GM12878 (cell line): ENCODE data around the gene SHMT1. TPM values are rescaled to one million over a fixed set of nuclear protein-coding genes. Genes with fewer than 3 reads are reported as not detected.

Experiments used
- BRCA1 ChIP-seq: IDR thresholded peaks from 2 replicates; pipeline ENCODE4 v1.6.1; 2011; ENCODE audit warnings: low read depth, low read length, improper control_type of control experiment
- CBX3 ChIP-seq: fragments of 200-600 bp; sonication (generic); IDR thresholded peaks from 2 replicates; pipeline ENCODE4 v1.6.1; 2016; ENCODE audit warnings: low read depth, borderline replicate concordance
- CHD2 ChIP-seq: IDR thresholded peaks from 2 replicates; pipeline ENCODE4 v1.6.1; 2011; ENCODE audit warnings: low read depth, low read length, improper control_type of control experiment, borderline replicate concordance
- E2F8 ChIP-seq: fragments of 450-650 bp; IDR thresholded peaks from 2 replicates; pipeline ENCODE4 v1.6.1; 2018; ENCODE audit warnings: mild to moderate bottlenecking, low read depth, moderate library complexity; ENCODE audit not compliant: partially characterized antibody
- FOS ChIP-seq: IDR thresholded peaks from 3 replicates; pipeline ENCODE4 v1.6.1; 2011; ENCODE audit warnings: borderline replicate concordance; ENCODE audit not compliant: insufficient read length; ENCODE audit errors: extremely low read depth
- FOXM1 ChIP-seq: IDR thresholded peaks from 2 replicates; pipeline ENCODE4 v1.6.1; 2012; ENCODE audit warnings: low read depth, mild to moderate bottlenecking, inconsistent platforms, low read length, moderate library complexity
- IRF3 ChIP-seq: fragments of 450-650 bp; IDR thresholded peaks from 2 replicates; pipeline ENCODE4 v1.6.1; 2014; ENCODE audit warnings: mild to moderate bottlenecking
- KLF5 ChIP-seq: fragments of 450-650 bp; IDR thresholded peaks from 2 replicates; pipeline ENCODE4 v1.6.1; 2014; ENCODE audit warnings: mild to moderate bottlenecking; ENCODE audit not compliant: partially characterized antibody
- MTA2 ChIP-seq: fragments of 450-650 bp; IDR thresholded peaks from 2 replicates; pipeline ENCODE4 v1.6.1; 2016; ENCODE audit warnings: low read depth, mild to moderate bottlenecking, moderate library complexity
- MTA3 ChIP-seq: IDR thresholded peaks from 2 replicates; pipeline ENCODE4 v1.6.1; 2012; ENCODE audit warnings: low read length, inconsistent platforms, borderline replicate concordance
- MYB ChIP-seq: fragments of 150-350 bp; IDR thresholded peaks from 2 replicates; pipeline ENCODE4 v1.6.1; 2014; ENCODE audit warnings: mild to moderate bottlenecking, low read depth, low read length, borderline replicate concordance
- NKRF ChIP-seq: fragments of 450-650 bp; conservative IDR thresholded peaks from 2 replicates; pipeline ENCODE4 v1.6.1; 2017; ENCODE audit warnings: mild to moderate bottlenecking, moderate library complexity
- RFX5 ChIP-seq: IDR thresholded peaks from 2 replicates; pipeline ENCODE4 v1.6.1; 2011; ENCODE audit warnings: low read depth, low read length, improper control_type of control experiment
- USF2 ChIP-seq: IDR thresholded peaks from 2 replicates; pipeline ENCODE4 v1.6.1; 2011; ENCODE audit warnings: low read depth, low read length, improper control_type of control experiment, borderline replicate concordance
- polyA plus RNA-seq, 11 experiments: library from polyadenylated mRNA; depleted of rRNA in 4 of 11; unstranded in 6 of 11; stranded (reverse) in 5 of 11; fragments of >200 nt; fragmentation: Nextera tagmentation in 4 of 11; fragmentation: Illumina TruSeq in 1 of 11; extraction: Ambion mirVana in 4 of 11; extraction: Trizol in 1 of 11; gene quantifications; 1 replicate in 1 of 11; 2 replicates in 10 of 11; pipeline versions ENCODE4 v1.2.1 to v1.2.3, GENCODE V29; 2011 to 2016; ENCODE audit warnings: inconsistent platforms in 2 of 11, missing spikeins in 2 of 11, low read depth in 1 of 11
- total RNA-seq, 4 experiments: library from RNA; depleted of rRNA in 3 of 4; stranded (reverse); fragments of >200 nt in 3 of 4; fragmentation: Illumina TruSeq in 1 of 4; extraction: Trizol in 1 of 4; gene quantifications; 2 replicates each; pipeline versions ENCODE4 v1.2.1 to v1.2.3, GENCODE V29; 2013 to 2021
- TF ChIP-seq, protein P1 (sequence below): IDR thresholded peaks from 2 replicates; pipeline ENCODE4 v1.6.1; 2012; ENCODE audit warnings: improper control_type of control experiment, low read depth, low read length; ENCODE audit not compliant: insufficient replicate concordance

Gene SHMT1
- total and polyA plus RNA-seq, 10 of the 15 experiments (the other 5 are each of a cell fraction or from before 2014, with no cell fraction given), result 5.2 to 60.1 (median 34.6) TPM

- TF ChIP-seq USF2 (no peak), E2F8 (no peak), BRCA1 (no peak), FOXM1 (no peak), RFX5 (no peak), NKRF (no peak), CBX3 (no peak), FOS (no peak), IRF3 (no peak), MYB (no peak), MTA3 (no peak), MTA2 (peak; percentile 96), CHD2 (no peak), KLF5 (no peak)
- TF ChIP-seq, protein P1, sequence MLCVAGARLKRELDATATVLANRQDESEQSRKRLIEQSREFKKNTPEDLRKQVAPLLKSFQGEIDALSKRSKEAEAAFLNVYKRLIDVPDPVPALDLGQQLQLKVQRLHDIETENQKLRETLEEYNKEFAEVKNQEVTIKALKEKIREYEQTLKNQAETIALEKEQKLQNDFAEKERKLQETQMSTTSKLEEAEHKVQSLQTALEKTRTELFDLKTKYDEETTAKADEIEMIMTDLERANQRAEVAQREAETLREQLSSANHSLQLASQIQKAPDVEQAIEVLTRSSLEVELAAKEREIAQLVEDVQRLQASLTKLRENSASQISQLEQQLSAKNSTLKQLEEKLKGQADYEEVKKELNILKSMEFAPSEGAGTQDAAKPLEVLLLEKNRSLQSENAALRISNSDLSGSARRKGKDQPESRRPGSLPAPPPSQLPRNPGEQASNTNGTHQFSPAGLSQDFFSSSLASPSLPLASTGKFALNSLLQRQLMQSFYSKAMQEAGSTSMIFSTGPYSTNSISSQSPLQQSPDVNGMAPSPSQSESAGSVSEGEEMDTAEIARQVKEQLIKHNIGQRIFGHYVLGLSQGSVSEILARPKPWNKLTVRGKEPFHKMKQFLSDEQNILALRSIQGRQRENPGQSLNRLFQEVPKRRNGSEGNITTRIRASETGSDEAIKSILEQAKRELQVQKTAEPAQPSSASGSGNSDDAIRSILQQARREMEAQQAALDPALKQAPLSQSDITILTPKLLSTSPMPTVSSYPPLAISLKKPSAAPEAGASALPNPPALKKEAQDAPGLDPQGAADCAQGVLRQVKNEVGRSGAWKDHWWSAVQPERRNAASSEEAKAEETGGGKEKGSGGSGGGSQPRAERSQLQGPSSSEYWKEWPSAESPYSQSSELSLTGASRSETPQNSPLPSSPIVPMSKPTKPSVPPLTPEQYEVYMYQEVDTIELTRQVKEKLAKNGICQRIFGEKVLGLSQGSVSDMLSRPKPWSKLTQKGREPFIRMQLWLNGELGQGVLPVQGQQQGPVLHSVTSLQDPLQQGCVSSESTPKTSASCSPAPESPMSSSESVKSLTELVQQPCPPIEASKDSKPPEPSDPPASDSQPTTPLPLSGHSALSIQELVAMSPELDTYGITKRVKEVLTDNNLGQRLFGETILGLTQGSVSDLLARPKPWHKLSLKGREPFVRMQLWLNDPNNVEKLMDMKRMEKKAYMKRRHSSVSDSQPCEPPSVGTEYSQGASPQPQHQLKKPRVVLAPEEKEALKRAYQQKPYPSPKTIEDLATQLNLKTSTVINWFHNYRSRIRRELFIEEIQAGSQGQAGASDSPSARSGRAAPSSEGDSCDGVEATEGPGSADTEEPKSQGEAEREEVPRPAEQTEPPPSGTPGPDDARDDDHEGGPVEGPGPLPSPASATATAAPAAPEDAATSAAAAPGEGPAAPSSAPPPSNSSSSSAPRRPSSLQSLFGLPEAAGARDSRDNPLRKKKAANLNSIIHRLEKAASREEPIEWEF, result no peak
Observed at GRCh38 chr17:18371455-18371854, 8.1 kb upstream of the SHMT1 start (continued).
